Measurements from ENCODE around the gene PTPRM. TPM values are rescaled to one million over a fixed set of nuclear protein-coding genes. Genes with fewer than 3 reads are reported as not detected.

PTPRM gene
- polyA plus RNA-seq, 1 experiment = 81.1 TPM

GRCh38 chr18:8169722-8170121 lies 602.6 kb downstream of the PTPRM start:
- ChIA-PET POLR2A (no interaction called here), CTCF (interaction anchor here (0.6 kb wide), 1 partner anchor 107 kb away, joined by 6 read pairs; no protein-coding TSS in a partner anchor)
- TF ChIP-seq, protein P1, sequence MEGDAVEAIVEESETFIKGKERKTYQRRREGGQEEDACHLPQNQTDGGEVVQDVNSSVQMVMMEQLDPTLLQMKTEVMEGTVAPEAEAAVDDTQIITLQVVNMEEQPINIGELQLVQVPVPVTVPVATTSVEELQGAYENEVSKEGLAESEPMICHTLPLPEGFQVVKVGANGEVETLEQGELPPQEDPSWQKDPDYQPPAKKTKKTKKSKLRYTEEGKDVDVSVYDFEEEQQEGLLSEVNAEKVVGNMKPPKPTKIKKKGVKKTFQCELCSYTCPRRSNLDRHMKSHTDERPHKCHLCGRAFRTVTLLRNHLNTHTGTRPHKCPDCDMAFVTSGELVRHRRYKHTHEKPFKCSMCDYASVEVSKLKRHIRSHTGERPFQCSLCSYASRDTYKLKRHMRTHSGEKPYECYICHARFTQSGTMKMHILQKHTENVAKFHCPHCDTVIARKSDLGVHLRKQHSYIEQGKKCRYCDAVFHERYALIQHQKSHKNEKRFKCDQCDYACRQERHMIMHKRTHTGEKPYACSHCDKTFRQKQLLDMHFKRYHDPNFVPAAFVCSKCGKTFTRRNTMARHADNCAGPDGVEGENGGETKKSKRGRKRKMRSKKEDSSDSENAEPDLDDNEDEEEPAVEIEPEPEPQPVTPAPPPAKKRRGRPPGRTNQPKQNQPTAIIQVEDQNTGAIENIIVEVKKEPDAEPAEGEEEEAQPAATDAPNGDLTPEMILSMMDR (IDR thresholded peaks at IDR 0.05; ENCODE audit: low read depth, low read length) = no peak
- no peaks in the 10 kb centered on the region for H3K27me3 ChIP-seq (ENCODE audit: control insufficient read depth, insufficient read depth, low read length)
- H3K9me3 ChIP-seq (ENCODE audit: control insufficient read depth, insufficient read depth, low read length) = no peaks in the 10 kb centered on the region
- DNase-seq (ENCODE audit: low read depth, low spot score) = no peak
- H3K4me3 ChIP-seq (ENCODE audit: low read depth, low read length) = no peak overlapping the region
- H3K27ac ChIP-seq (ENCODE audit: low read depth, low read length) = no peak overlapping the region

DNA sequence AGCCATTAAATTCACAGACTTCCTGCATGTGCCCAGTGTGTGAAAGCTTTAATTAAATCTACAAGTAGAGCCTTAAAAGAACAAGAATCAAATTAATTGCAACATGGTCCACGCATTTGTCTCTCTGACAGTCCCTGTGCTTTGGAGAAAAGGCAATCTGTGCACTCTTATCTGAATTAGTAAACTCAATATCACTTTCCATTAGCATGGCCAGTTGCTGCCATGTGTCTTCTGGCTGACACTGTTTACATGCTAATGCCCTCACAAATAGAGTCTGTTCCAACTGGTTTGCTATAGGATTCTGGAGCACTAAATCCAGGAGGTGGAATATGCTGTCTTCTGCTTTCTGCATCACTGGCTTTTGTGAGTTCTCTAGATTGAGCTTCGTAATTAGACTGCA lies 607.7 kb downstream of the PTPRM start:
- H3K27me3 ChIP-seq (ENCODE audit: control insufficient read depth, insufficient read depth, low read length) = no peaks in the 10 kb centered on the region
- H3K4me3 ChIP-seq (ENCODE audit: low read depth, low read length) = no peak overlapping the region
- ChIA-PET POLR2A (no interaction called here), CTCF (interaction anchor here (1.4 kb wide), 1 partner anchor 19 kb away, joined by 3 read pairs; no protein-coding TSS in a partner anchor)
- DNase-seq (ENCODE audit: low read depth, low spot score) = no peak
- TF ChIP-seq, protein P1 (IDR thresholded peaks at IDR 0.05; ENCODE audit: low read depth, low read length) = no peak
- H3K27ac ChIP-seq (ENCODE audit: low read depth, low read length) = no peak overlapping the region
- no peaks in the 10 kb centered on the region for H3K9me3 ChIP-seq (ENCODE audit: control insufficient read depth, insufficient read depth, low read length)

DNA sequence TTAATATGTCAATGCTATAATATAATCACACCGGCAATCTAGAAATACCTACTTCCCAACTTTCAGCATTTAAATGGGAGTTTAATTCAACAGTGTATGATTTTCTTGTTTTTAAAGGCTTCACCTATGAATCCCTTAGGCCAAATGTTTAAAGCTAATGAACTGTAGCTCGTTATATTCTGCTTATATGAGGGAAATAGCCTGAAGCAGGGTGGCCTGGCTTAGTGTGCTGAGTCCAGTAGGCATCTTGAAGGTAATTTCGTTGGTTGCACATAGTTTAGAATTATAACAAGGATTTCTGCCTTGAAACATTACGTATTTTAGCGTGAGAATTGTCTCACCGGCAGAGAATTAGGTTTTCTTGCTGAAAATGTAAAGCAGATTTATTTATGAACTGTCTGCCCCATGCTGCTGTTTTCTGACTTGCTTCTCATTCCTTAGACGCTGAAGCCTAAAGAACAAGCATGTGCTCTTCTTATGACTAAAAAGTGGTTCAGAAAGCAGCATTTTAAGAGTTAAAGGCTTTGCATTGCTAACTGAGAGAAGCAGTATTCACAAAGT lies 608.5 kb downstream of the PTPRM start:
- ChIA-PET POLR2A (no interaction called here), CTCF (interaction anchor here (0.9 kb wide), 1 partner anchor 44 kb away, joined by 3 read pairs; no protein-coding TSS in a partner anchor)
- Histone ChIP-seq H3K4me3 (ENCODE audit: low read depth, low read length) (no peak overlapping the region), H3K9me3 (ENCODE audit: control insufficient read depth, insufficient read depth, low read length) (no peaks in the 10 kb centered on the region), H3K27ac (ENCODE audit: low read depth, low read length) (no peak overlapping the region), H3K27me3 (ENCODE audit: control insufficient read depth, insufficient read depth, low read length) (no peaks in the 10 kb centered on the region)
- TF ChIP-seq, protein P1 (IDR thresholded peaks at IDR 0.05; ENCODE audit: low read depth, low read length) = no peak
- no peak for DNase-seq (ENCODE audit: low read depth, low spot score)

DNA sequence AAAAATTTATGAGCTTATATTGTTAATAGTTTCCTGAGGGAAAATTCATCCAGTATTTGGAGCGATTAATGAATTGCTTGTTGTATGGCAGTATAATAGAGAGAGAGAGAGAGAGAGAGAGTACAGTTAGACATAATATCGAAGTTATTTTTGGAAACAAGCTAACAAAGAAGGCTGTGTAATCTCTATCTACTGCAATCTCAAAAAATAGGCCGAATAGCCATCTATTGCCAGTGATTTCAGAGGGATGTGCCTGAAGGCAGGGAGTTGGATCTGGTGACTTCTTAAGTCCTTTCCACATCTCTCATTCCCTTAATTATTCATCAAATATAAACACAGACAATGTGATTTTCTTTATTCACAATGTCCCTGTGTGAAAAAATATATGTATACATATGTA lies 609.0 kb downstream of the PTPRM start:
- ChIA-PET CTCF (interaction anchor here (0.9 kb wide), 1 partner anchor 44 kb away, joined by 3 read pairs; no protein-coding TSS in a partner anchor), POLR2A (no interaction called here)
- Histone ChIP-seq H3K9me3 (ENCODE audit: control insufficient read depth, insufficient read depth, low read length) (no peaks in the 10 kb centered on the region), H3K27ac (ENCODE audit: low read depth, low read length) (no peak overlapping the region), H3K4me3 (ENCODE audit: low read depth, low read length) (no peak overlapping the region), H3K27me3 (ENCODE audit: control insufficient read depth, insufficient read depth, low read length) (no peaks in the 10 kb centered on the region)
- TF ChIP-seq, protein P1 (IDR thresholded peaks at IDR 0.05; ENCODE audit: low read depth, low read length) = no peak
- no peak for DNase-seq (ENCODE audit: low read depth, low spot score)

DNA sequence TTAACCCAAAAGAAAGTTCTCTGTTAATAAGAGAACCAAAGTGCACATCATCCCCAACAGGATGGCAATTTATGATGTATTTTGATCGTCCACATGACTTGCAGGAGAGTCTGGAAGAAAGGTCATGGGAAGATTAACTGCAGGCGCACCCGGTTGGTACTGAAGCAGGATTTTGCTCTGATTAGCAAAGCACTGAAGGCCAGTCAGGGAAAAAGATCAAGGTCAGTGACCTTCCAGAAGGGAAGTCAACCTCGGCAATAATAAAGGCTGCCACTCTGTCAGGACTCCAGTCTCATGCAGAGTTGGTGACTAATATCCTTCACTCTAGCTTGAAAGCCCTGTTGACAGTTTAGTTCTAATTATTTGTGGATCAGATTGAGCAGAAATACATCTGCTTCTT lies 609.4 kb downstream of the PTPRM start:
- H3K27ac ChIP-seq (ENCODE audit: low read depth, low read length) = no peak overlapping the region
- no peak for DNase-seq (ENCODE audit: low read depth, low spot score)
- POLR2A ChIA-PET = no interaction called here
- no peaks in the 10 kb centered on the region for H3K27me3 ChIP-seq (ENCODE audit: control insufficient read depth, insufficient read depth, low read length)
- H3K4me3 ChIP-seq (ENCODE audit: low read depth, low read length) = no peak overlapping the region
- TF ChIP-seq, protein P1 (IDR thresholded peaks at IDR 0.05; ENCODE audit: low read depth, low read length) = no peak
- CTCF ChIA-PET = interaction anchor here (0.9 kb wide), 1 partner anchor 43 kb away, joined by 3 read pairs; no protein-coding TSS in a partner anchor
- no peaks in the 10 kb centered on the region for H3K9me3 ChIP-seq (ENCODE audit: control insufficient read depth, insufficient read depth, low read length)
